ENCODE results near the gene TOM1L1. TPM values are rescaled to one million over a fixed set of nuclear protein-coding genes. Genes with fewer than 3 reads are reported as not detected.
A peak's percentile ranks its signal among the peaks of the same experiment; 100 is the strongest.

The TOM1L1 gene, protein sequence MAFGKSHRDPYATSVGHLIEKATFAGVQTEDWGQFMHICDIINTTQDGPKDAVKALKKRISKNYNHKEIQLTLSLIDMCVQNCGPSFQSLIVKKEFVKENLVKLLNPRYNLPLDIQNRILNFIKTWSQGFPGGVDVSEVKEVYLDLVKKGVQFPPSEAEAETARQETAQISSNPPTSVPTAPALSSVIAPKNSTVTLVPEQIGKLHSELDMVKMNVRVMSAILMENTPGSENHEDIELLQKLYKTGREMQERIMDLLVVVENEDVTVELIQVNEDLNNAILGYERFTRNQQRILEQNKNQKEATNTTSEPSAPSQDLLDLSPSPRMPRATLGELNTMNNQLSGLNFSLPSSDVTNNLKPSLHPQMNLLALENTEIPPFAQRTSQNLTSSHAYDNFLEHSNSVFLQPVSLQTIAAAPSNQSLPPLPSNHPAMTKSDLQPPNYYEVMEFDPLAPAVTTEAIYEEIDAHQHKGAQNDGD
- 34.1 TPM for total RNA-seq
- long read RNA-seq, transcript TOM1L1-220 (10 exons, 1,849 nt) = minor isoform, 8 of 77 reads
- long read RNA-seq, transcript TOM1L1-221 (16 exons, 2,507 nt) = major isoform, 24 of 77 reads
- long read RNA-seq, partial matches to known transcripts = 5 of 77 reads
- long read RNA-seq, other reads (novel, unspliced or antisense) = 36 of 77 reads

DNA sequence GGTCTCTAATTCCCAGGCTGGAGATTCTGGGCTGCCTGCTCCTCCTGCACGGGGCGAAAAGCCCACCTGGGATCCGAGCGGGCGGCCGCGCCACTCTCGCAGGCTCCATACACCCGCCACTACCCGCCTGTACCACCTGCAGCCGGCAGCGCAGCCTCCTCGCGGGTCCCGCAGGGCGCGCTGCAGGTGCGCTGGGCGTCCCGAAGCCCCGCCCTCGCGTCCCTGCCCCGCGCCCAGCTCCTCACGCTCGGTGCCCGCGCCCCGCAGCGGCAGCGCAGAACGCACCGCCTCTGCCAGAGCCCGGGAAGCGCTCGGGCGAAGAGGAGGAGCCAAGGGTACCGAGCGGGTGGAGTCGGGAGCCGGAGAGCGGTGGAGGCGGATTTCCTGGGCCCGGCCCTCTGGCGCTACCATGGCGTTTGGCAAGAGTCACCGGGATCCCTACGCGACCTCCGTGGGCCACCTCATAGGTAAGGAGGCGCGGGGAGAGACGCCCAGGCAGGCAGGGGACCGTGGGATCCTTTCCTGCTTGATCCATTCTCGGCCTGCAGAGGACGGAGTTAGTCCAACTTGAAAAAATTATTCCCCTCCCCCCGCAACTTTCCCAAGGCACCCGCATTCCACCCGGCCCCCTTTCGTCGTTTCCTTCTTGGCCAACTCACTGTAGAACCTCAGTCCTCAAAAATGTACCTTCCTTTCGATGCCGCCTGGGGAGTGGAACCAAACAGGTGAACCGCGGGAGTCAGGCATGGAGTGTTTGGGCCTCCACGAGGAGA lies at the start of gene TOM1L1:
TOM1L1 (plus strand) TSS at position 396 of the 773 bp plus-strand sequence; CDS start at position 410, 14 bp downstream.
- H3K27me3 ChIP-seq (ENCODE audit: low read depth) = peaks cover 7% of the 10 kb centered on the region
- H3K4me1 ChIP-seq = peaks cover 16% of the 10 kb centered on the region
- ATAC-seq (peak; percentile 96 to 97), DNase-seq (peak; percentile 88)
- intact Hi-C loops (cut with DNase I) = no loop called here
- TF ChIP-seq, protein P1, sequence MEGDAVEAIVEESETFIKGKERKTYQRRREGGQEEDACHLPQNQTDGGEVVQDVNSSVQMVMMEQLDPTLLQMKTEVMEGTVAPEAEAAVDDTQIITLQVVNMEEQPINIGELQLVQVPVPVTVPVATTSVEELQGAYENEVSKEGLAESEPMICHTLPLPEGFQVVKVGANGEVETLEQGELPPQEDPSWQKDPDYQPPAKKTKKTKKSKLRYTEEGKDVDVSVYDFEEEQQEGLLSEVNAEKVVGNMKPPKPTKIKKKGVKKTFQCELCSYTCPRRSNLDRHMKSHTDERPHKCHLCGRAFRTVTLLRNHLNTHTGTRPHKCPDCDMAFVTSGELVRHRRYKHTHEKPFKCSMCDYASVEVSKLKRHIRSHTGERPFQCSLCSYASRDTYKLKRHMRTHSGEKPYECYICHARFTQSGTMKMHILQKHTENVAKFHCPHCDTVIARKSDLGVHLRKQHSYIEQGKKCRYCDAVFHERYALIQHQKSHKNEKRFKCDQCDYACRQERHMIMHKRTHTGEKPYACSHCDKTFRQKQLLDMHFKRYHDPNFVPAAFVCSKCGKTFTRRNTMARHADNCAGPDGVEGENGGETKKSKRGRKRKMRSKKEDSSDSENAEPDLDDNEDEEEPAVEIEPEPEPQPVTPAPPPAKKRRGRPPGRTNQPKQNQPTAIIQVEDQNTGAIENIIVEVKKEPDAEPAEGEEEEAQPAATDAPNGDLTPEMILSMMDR (IDR thresholded peaks at IDR 0.05) = peak; percentile 26
- H3K36me3 ChIP-seq = no peaks in the 10 kb centered on the region
- peak within 1 kb of the TSS; percentile 60 for H3K4me3 ChIP-seq
- H3K27ac ChIP-seq = peak within 1 kb of the TSS; percentile 70
- H3K9me3 ChIP-seq = no peaks in the 10 kb centered on the region

DNA sequence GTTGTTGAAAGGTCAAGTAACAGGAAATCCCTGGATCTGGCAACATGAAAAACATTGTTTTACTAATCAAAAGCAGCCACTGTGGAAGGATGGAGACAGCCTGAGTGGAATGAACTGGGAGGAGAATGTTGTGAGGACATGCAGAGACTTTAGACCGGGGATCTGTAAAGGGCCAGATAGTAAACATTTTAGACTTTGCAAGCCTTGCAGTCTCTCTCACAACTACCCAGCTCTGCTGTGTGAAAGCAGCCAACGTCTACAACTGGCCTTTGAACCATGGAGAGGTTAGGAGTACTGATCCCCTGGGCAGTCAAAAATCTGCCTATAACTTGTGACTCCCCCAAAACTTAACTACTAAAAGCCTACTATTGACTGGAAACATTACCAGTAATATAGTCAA lies 41.5 kb upstream of the TOM1L1 start:
- intact Hi-C loops (cut with DNase I) = no loop called here
- H3K27me3 ChIP-seq (ENCODE audit: low read depth) = no peaks in the 10 kb centered on the region
- no peak overlapping the region for H3K27ac ChIP-seq

DNA sequence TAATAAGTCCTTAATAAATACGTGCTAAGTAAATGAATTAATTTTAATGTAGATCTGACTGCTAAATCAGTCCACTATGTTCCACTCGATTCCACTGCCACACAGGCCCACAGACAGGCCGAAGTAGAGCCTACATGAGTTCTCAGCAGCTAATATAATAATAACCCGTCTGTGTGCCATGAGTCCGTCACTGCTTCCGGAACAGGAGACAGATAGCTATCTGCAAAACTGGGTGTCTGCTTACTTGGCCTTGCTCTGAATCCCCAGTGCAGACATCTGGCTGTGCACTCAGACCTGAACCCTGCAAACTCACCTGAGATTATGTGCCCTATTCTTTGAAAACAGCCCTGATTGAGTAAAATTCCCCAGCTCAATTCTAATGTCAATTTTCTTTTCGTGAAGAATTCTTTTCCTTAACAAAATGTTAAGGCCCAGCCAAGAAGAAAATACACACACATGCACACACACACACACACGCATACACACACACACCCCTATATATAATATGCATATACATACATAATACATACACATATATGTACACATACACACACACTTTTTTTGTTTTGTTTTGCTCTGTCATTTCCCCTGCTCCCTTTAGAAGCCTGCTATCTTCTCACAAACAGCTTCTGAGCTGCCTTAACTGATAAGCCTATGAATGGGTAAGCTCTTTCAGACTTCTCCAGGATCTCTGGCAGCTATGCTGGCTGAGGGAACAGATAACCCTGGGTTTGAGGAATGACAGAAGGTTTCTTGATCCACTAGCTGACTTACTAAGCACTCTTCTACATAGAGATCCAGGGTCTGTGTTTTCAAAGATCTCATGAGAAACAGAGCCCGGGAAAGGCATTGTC lies 39.8 kb upstream of the TOM1L1 start:
- no peak overlapping the region for H3K4me3 ChIP-seq
- intact Hi-C loops (cut with DNase I) = no loop called here
- ATAC-seq = no peak

More for the DNA sequence above, 41.5 kb upstream of the TOM1L1 start:
- Histone ChIP-seq H3K36me3 (no peaks in the 10 kb centered on the region), H3K4me1 (no peaks in the 10 kb centered on the region), H3K4me3 (no peak overlapping the region), H3K9me3 (no peaks in the 10 kb centered on the region)
- TF ChIP-seq, protein P1 (IDR thresholded peaks at IDR 0.05) = no peak
- ATAC-seq (no peak), DNase-seq (no peak)

DNA sequence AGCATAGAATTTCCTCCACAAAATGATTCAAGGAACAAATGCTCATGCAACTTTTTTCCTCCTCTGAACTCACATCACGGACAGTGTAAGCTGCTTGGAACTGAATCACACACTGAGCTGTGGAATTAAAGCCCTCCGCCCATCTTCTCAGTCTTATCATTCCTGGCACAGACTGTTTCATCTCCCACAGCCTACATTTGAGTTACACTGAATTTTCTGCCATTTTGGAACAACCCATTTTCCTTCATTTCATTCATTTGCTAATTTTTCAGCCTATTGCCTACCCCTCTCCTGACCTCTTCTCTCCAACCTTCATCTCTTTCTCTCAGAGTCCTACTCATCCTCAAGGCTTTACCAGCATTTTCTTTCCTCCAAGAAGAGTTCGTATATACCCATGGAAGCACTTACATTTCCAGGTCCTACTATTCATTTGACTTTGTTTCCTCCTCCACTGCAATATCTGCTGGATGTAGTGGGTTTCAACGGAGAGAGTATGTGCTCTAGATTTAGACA lies 39.1 kb upstream of the TOM1L1 start:
- ATAC-seq (no peak), DNase-seq (no peak)
- H3K27me3 ChIP-seq (ENCODE audit: low read depth) = no peaks in the 10 kb centered on the region
- TF ChIP-seq, protein P1 (IDR thresholded peaks at IDR 0.05) = no peak
- intact Hi-C loops (cut with DNase I) = no loop called here
- H3K4me3 ChIP-seq = no peak overlapping the region
- no peaks in the 10 kb centered on the region for H3K36me3 ChIP-seq
- H3K4me1 ChIP-seq = no peaks in the 10 kb centered on the region
- no peaks in the 10 kb centered on the region for H3K9me3 ChIP-seq
- no peak overlapping the region for H3K27ac ChIP-seq

More for the DNA sequence above, 39.8 kb upstream of the TOM1L1 start:
- H3K36me3 ChIP-seq = no peaks in the 10 kb centered on the region
- TF ChIP-seq, protein P1 (IDR thresholded peaks at IDR 0.05) = no peak
- no peaks in the 10 kb centered on the region for H3K27me3 ChIP-seq (ENCODE audit: low read depth)
- no peaks in the 10 kb centered on the region for H3K9me3 ChIP-seq
- no peaks in the 10 kb centered on the region for H3K4me1 ChIP-seq
- DNase-seq = no peak
- no peak overlapping the region for H3K27ac ChIP-seq
